Hippocampal formation (tissue), 2 donors: ENCODE measurements around the gene ZNF692.
A peak's percentile ranks its signal among the peaks of the same experiment; 100 is the strongest.
"Not testable (repeated sequence)": the region's sequence is repeated elsewhere in the genome, so short reads cannot be mapped to it uniquely, and the experiment has no call there.

ENCODE experiments used
- DNase-seq, 2 donors: peaks; one replicate each; lab custom pipeline; 2025; lab: John Stamatoyannopoulos, UW

The ZNF692 gene

DNA sequence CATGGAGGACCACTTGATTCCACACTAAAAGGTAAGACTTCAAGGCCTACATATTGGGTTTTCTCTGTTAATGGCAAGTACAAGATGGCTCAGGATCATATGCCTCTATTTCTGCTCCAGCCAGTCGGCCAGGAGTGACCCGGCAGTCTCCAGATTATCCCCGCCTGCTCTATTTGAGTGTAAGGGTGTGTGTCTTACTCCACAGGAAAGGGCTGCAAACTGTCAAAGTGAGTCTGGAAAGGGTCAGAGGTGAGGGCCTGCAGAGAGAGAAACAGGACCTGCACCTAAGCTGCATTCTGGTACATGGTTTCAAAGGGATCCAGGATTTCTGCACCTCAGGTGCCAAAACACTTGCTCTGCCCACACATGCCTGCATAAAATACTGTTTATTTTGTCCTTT lies 9.2 kb downstream of the ZNF692 start:
- DNase-seq, result no peak

- DNase-seq, result no peak
Measured at GRCh38 chr1:248849152-248849551, 9.7 kb downstream of the ZNF692 start.

GRCh38 chr1:248848602-248849001 lies 10.3 kb downstream of the ZNF692 start:
- DNase-seq, result no peak

- no peak for DNase-seq
Measured at GRCh38 chr1:248847956-248848561, 10.8 kb downstream of the ZNF692 start.

GRCh38 chr1:248847181-248847955 lies 11.5 kb downstream of the ZNF692 start:
- DNase-seq, result no peak

DNA sequence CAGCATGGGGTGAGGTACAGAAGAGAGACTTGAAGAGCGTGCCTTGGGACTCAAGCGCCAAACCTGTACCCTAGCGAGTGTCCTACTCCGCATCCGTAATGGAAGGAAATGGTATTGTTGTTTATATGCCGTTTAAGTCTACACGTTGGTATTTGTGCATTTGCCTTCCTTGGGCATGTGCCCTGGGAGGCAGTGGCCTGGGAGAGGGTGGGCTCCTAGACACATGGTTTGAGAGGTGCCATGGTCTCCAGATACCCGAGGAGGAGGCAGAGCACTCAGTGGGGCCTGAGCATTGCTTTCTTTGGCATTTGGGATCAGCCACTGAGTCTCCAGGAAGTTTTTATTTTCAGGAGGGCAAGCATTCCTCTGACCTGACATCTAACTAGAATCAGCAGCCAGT lies 14.4 kb downstream of the ZNF692 start:
- DNase-seq, result no peak

DNA sequence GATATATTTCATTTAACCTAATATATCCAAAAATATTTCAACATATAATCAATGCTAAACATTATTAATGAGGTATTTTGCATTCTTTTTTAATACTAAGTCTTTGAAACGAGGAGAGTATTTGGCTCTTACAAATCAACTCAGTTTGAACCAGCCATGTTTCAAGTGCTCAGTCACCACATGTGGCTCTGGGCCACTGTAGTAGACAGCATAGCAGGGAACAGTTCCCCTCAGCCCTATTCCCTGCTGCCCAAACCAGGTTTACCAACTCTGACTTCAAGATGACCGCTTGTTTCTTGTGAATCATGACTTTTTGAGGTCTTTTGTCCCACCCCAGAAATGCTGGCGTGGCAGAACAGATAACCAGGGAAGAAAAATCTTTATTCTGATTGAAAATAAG lies 15.2 kb downstream of the ZNF692 start:
- DNase-seq, result no peak

DNA sequence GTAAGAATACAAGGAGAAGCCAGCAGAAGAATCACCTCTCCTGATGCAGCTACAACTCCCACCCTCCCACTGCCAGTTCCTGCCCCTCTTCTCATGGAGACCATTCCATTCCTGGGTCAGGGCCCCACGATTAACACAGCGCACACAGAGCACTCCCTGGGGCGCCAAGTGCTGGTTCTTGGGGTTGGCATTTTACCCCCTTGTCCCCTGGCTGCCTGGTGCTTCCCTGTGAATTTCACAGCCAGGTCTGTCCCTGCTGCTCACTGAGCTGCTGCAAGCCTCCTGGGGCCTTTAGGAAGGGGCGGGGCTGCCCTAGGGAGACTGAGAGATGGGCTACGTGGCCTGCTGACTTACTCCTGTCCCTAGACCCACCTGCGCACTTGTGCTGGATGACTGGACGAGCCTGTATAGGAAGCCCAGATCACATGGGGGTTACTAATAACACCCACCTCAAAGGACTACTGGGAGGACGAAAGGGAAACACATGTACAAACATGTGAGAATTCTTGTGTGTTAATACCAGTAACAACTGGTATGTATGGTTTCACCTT lies 16.0 kb downstream of the ZNF692 start:
- DNase-seq, result no peak

DNA sequence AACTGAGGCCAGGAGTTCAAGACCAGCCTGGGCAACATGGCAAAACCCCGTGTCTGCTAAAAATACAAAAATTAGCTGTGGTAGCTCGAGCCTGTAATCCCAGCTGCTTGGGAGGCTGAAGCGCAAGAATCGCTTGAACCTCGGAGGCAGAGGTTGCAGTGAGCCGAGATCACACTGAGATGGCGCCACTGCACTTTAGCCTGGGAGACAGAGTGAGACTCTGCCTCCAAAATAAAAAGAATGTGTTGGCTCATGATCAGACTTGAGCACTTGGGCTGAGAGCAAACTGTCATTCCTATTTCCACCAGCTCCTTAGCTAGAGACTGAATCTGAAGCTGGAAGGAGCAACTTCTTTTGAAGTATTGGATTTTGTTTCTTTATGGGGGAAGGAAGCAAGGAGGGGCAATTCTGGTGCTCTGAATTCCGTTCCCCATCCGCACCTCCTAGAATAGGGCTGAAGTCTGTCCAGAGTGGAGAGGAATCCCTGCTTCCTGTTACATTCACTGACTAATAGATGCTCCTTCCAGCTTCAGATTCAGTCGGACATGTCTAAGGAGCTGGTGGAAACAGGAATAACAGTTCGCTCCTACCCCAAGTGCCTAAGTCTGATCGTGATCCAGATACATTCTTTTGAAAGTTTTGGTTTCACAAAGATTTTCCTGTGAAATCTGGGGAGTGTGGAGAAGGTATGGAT lies 17.0 kb downstream of the ZNF692 start:
- DNase-seq, result no peak

GRCh38 chr1:248840946-248841345 lies 17.9 kb downstream of the ZNF692 start:
- no peak for DNase-seq

DNA sequence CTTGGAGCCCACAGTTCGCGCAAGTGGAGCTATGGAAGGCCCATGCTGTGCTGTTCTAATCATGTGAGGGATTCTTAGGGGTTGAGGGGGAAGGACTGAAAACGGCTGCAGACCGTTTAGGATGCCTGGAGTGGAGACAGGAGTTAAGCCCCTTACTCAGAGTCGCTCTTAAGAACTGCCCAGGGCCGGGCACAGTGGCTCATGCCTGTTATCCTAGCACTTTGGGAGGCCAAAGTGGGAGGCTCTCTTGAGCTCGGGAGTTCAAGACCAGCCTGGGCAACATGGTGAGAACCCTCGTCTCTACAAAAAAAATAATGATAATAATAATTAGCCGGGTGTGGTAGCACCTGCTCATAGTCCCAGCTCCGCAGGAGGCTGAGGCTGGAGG lies 19.7 kb downstream of the ZNF692 start:
- DNase-seq, result no peak

DNA sequence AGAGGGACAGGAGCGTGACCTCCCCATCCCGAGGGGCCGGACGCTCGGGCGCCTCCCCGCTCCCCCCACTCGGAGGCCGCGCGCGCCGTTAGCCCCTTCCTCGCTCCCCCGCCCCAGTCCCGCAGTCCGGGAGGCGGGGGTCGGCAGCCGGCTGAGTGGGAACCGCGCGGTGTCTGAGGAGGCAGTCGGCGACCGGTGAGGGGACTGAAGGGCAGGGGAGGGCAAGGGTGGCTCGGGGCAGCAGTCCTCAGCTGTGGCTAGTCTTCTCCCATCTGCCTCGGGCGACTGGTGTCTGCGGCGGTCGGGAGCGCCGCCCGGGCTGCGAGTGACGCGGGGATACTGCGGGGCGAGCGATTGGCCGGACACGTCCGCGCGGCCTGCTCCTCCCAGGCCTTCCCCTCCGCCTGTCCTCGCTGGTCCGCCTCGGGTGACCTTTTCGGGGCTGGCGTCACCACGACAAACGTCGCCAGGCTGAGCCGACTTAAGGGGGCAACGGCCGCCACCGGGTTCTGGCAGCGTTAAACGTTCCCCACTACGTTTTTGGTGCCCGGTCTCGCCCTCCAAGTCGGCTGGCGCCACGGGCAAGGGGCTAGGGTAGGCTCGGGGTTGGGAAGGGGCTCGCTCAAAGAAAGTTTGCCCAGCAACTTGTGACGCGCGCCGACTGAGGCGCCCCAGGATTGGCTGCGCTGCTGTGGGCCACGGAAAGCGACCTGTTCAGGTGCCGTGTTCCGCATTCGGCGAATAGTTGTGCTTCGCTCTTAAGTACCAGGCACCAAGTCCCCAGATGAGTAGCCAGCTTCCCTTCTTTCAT lies 20.3 kb downstream of the ZNF692 start:
- DNase-seq, result peak; percentile 73 to 85

DNA sequence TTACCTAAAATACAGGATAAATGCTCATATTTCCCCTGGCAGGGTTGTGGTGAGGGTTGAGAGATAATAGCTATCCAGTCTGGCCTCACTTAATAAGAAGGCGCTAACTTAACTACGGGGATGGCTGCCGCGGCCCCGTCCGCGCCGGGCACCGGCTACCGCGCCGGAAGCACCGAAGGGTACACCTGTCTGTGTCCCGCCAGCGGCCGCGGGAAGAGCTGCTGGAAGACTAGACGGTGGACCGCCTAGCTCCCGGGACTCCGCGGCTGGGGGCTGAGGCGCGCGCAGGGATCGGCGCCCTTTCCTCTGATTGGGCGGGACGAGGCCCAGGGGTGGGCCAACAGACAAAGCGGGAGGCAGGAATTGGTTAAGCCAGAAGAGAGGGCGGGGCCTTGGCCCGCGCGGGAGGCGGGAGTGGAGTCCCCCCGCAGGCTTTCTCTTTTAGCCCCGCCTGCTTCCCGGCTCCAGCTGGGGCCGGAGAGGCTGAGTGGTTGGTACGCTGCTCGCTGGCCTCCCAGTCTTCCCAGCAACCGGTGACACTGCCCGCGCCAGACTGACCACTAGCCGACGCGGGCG lies 21.0 kb downstream of the ZNF692 start, which contains the start of gene ZNF672:
TSS of gene ZNF672 (plus strand) at position 444 of the 576 bp plus-strand sequence. CDS start 9,051 bp downstream, outside the sequence.
- peak; percentile 98 to 99 for DNase-seq

GRCh38 chr1:248837045-248837780 lies 21.7 kb downstream of the ZNF692 start:
- no peak for DNase-seq

- DNase-seq, result no peak
Measured at GRCh38 chr1:248834343-248834940, 24.4 kb downstream of the ZNF692 start.

GRCh38 chr1:248831842-248832241 lies 27.0 kb downstream of the ZNF692 start:
- DNase-seq, result no peak

DNA sequence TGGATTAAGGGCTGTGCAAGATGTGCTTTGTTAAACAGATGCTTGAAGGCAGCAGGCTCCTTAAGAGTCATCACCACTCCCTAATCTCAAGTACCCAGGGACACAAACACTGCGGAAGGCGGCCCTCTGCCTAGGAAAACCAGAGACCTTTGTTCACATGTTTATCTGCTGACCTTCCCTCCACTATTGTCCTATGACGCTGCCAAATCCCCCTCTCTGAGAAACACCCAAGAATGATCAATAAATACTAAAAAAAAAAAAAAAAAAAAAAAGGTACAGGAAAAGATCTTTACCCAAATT lies 28.2 kb downstream of the ZNF692 start:
- not testable (repeated sequence) for DNase-seq

DNA sequence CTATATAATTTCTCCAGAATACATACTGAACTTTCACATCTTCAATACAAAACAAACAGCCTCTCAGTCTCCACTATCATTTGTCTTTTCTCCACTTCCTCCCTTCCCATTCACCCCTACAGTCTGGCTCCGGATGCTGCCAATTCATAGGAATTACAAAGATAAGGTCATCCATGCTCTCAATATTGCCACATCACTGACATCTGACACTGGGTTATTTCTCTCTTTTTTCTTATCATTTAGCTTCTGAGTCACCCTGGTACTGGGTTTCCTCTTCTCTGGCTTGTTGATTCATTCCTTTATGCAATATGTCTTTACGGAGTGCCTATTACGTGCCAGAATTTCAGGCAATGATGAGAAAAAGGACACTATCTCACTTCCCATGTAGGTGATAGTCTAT lies 30.0 kb downstream of the ZNF692 start:
- DNase-seq, result no peak

- DNase-seq, result peak; percentile 96 to 98
Measured at GRCh38 chr1:248825909-248826760, 32.8 kb downstream of the ZNF692 start, which contains the start of gene SH3BP5L. Gene SH3BP5L, minus strand, starts transcription at chr1:248825915. Its CDS starts 980 bp downstream, at chr1:248824935.

GRCh38 chr1:248825573-248825908 lies 33.3 kb downstream of the ZNF692 start:
- DNase-seq, result no peak
